IgD-negative memory B cell (primary cell): Measurements from ENCODE around the gene PIGK. TPM values are rescaled to one million over a fixed set of nuclear protein-coding genes. Genes with fewer than 3 reads are reported as not detected.
"Not testable (repeated sequence)": the region's sequence is repeated elsewhere in the genome, so short reads cannot be mapped to it uniquely, and the experiment has no call there.

Experiments used
- H3K27ac Mint-ChIP-seq, 3 donors: one replicate each; pipeline ENCODE4 v1.8.0; 2020 to 2022; ENCODE audit warnings: mild to moderate bottlenecking in 3 of 3, mixed read lengths in 3 of 3, moderate library complexity in 1 of 3
- H3K27me3 Mint-ChIP-seq: one replicate; pipeline ENCODE4 v1.8.0; 2021; ENCODE audit warnings: mixed read lengths
- H3K36me3 Mint-ChIP-seq: one replicate; pipeline ENCODE4 v1.8.0; 2020; ENCODE audit warnings: mild to moderate bottlenecking, mixed read lengths
- H3K4me1 Mint-ChIP-seq, 3 donors: one replicate each; pipeline ENCODE4 v1.8.0; 2020 to 2022; ENCODE audit warnings: mixed read lengths in 3 of 3, mild to moderate bottlenecking in 1 of 3
- H3K4me3 Mint-ChIP-seq, 4 donors: one replicate each; pipeline ENCODE4 v1.8.0; 2020 to 2022; ENCODE audit warnings: mild to moderate bottlenecking in 4 of 4, mixed read lengths in 4 of 4, moderate library complexity in 3 of 4
- H3K9me3 Mint-ChIP-seq, 3 donors: one replicate each; pipeline ENCODE4 v1.8.0; 2020 to 2021; ENCODE audit warnings: mixed read lengths in 3 of 3, mild to moderate bottlenecking in 1 of 3
- polyA plus RNA-seq: library from polyadenylated mRNA; unstranded; fragments of 300-500 nt; fragmentation: Illumina TruSeq; gene quantifications from one replicate; pipeline ENCODE4 v1.2.3, GENCODE V29; 2021

The PIGK gene
- polyA plus RNA-seq, 1 donor from 2014 or later, result 18.1 TPM

DNA sequence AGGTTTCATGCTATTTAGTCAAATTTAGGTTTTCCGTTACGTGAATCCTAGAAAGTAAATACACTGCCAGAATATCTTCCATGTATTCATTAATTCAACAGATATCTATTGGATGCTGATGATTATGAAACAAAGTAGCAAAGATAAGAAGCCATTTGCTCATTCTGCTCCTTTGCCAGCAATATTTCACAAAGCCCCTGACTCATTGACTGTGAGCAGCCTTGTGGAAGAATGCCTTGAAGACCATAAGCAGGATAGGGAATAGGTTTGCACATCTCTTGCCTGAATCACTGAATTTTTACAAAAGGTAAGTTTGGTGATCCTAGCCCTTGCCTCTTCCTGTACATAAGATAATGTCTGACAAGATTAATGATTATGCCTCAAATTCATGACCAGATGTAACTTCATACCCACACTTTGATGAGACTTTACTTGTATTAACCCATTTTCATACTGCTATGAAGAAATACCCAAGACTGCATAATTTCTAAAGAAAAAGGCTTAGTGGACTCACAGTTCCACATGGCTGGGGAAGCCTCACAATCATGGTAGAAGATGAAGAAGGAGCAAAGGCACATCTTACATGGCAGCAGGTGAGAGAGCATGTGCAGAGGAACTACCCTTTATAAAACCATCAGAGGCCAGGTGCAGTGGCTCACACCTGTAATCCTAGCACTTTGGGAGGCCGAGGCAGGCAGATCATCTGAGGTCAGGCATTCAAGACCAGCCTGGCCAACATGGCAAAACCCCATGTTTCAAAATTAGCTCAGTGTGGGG, 1.6 kb upstream of the PIGK start:
- Mint-ChIP-seq H3K27ac (no peak overlapping the region), H3K4me1 (peaks cover 15 to 33% (median 15%) of the 10 kb centered on the region in 3 donors), H3K36me3 (peaks cover 7% of the 10 kb centered on the region), H3K4me3 (peak overlapping the region in 3 of 4 donors; percentile 24 to 76 (median 36)), H3K27me3 (no peaks in the 10 kb centered on the region), H3K9me3 (no peaks in the 10 kb centered on the region)

DNA sequence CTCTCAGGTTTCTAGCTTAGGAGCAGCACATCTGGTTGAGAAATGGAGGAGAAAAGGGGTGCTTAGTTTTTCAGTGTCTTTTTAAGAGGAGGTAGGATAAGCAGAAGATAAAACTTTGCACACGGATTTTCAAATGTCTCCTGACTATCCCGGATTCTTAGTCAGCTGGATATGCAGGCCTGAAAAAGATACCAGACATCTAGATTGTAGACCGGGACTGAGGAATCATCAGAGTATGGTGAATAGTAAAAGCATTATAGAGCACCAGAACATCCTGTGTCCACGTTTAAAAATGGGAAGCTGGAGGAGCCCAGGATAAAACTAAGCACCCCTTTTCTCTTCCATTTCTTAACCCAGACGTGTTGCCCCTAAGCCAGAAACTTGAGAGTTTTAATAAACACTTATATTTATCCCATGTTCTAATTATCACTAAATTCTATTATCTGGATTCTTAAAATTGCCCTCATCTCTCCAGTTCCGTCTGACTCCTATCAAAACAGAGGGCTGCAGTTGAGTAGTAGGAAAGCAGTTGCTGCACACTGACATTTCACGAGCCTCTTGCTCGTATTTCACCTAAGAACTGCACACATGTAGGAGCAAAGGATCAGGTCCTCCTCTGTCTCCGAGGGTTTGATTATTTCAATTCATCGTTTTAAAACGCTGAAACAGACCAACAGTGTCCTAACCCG, 609 bp downstream of the PIGK start:
- Mint-ChIP-seq H3K27ac (peak overlapping the region; percentile 52 to 94 (median 93)), H3K27me3 (no peaks in the 10 kb centered on the region), H3K36me3 (peaks cover 10% of the 10 kb centered on the region), H3K4me1 (peaks cover 17 to 48% (median 22%) of the 10 kb centered on the region in 3 donors), H3K9me3 (no peaks in the 10 kb centered on the region), H3K4me3 (peak overlapping the region; percentile 96 to 99 (median 96))

DNA sequence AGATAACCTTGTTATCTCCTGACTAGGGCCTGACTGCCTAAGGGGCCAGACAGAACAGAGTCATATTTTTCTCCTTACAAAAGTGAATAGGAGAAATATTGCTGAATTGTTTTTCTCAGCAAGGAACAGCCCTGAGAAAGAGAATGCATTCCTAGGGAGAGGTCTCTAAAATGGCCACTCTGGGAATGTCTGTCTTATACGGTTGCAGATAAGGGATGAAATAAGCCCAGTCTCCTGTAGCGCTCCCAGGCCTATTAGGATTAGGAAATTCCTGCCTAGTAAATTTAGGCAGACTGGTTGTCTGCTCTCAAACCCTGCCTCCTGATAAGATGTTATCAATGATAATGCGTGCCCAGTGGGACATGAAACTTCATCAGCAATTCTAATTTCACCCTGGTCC, 15.2 kb downstream of the PIGK start:
- not testable (repeated sequence) for H3K27ac Mint-ChIP-seq, H3K4me1 Mint-ChIP-seq, H3K9me3 Mint-ChIP-seq, H3K4me3 Mint-ChIP-seq, H3K27me3 Mint-ChIP-seq
- H3K36me3 Mint-ChIP-seq, result peaks cover 16% of the 10 kb centered on the region

DNA sequence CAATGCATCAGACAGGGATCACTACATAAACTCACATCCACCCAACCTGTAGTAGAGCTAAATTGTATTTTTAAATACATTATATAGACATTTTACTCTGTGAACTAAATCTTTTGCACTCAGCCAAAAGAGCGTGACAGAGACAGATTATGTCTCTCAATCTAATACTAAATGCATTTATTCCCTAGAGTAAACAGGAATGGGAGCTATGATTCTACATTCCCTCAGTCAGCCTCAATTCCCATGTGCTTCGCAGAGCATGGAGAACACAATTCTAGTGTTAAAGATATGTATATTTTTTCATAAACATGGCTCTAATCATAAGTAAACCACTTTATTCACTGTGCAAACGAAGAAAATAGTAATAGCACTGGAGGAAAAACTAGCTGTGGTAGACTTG, 16.5 kb downstream of the PIGK start:
- Mint-ChIP-seq H3K27ac (no peak overlapping the region), H3K4me1 (peaks cover 0 to 2% (median 0%) of the 10 kb centered on the region in 3 donors), H3K9me3 (peaks cover 3 to 6% (median 4%) of the 10 kb centered on the region in 3 donors), H3K4me3 (no peak overlapping the region), H3K27me3 (no peaks in the 10 kb centered on the region), H3K36me3 (peaks cover 14% of the 10 kb centered on the region)

DNA sequence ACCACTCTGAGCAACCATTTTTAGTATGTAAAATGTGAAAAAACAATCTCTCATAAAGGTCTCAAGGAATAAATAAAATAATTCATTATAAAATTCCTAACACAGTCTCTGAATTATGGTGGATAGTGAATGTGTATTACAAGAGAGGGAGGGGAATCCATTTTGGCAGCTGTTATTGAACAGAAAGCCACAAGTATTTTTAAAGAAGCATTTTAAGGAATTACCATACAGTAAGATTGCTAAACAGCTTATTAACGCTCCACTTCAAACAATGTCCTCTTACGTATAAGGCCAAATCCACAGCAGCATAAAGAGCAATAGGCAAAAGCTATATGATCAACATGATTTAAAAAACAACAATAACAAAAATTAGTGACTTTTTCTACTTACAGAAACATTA, 18.4 kb downstream of the PIGK start:
- H3K27me3 Mint-ChIP-seq, result no peaks in the 10 kb centered on the region

DNA sequence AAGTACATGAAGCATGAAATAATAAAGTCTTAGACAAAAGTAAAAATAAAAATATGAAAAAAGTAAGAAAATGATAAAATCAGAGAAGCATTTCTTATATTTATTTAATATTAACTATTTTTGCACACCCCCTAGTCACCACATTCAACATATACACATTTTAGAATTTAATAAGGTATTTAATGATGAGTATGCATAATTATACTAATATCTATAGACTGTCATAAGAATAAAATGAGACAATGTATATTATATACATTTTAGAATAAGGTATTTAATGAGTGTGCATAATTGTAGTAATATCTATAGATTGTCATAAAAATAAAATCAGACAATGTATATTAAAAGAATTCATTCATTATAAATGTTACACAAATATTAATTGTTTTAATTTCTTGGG, 18.9 kb downstream of the PIGK start:
- Mint-ChIP-seq H3K27me3 (no peaks in the 10 kb centered on the region), H3K4me1 (peaks cover 0 to 2% (median 1%) of the 10 kb centered on the region in 3 donors), H3K9me3 (peaks cover 2 to 6% (median 4%) of the 10 kb centered on the region in 3 donors), H3K4me3 (no peak overlapping the region), H3K27ac (no peak overlapping the region), H3K36me3 (peaks cover 14% of the 10 kb centered on the region)

More for the DNA sequence above, 18.4 kb downstream of the PIGK start:
- Mint-ChIP-seq H3K4me3 (no peak overlapping the region), H3K4me1 (peaks cover 0 to 2% (median 1%) of the 10 kb centered on the region in 3 donors), H3K27ac (no peak overlapping the region), H3K36me3 (peaks cover 14% of the 10 kb centered on the region), H3K9me3 (peaks cover 3 to 6% (median 4%) of the 10 kb centered on the region in 3 donors)

DNA sequence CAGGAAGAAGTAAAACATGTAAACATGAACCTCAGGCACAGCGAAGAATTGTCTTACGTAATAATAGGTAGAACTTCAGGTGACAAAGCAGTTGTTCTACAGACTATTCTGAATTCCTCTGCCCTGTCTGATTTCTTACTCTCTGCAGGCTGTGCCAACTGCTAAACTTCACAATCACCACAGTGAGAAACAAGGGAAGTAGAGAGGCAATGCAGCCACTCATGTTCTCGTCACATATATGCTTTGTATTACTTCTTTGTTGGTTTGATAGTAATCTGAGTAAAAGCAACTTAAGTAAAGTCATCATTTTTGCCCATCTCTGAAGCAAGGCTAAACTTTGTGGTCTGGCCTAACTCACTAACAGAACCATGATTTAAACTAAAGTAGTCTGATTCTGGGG, 21.9 kb downstream of the PIGK start:
- peaks cover 0 to 2% (median 1%) of the 10 kb centered on the region in 3 donors for H3K4me1 Mint-ChIP-seq
- no peak overlapping the region for H3K4me3 Mint-ChIP-seq
- no peaks in the 10 kb centered on the region for H3K27me3 Mint-ChIP-seq
- peaks cover 7% of the 10 kb centered on the region for H3K36me3 Mint-ChIP-seq
- no peak overlapping the region for H3K27ac Mint-ChIP-seq
- H3K9me3 Mint-ChIP-seq, result no peaks in the 10 kb centered on the region

DNA sequence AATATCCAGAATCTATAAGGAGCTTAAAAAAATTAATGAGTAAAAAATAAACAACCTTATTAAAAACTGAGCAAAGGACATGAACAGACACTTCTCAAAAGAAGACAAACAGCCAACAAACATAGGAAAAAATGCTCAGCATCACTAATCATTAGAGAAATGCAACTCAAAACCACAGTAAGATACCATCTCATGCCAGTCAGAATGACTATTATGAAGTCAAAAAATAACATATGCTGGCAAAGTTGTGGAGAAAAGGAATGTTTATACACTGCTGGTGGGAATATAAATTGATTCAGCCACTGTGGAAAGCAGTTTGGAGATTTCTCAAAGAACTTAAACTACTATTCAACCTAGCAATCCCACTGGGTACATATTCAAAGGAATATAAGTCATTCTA, 25.3 kb downstream of the PIGK start:
- H3K4me3 Mint-ChIP-seq, result no peak overlapping the region
- peaks cover 10% of the 10 kb centered on the region for H3K36me3 Mint-ChIP-seq
- peaks cover 1 to 8% (median 2%) of the 10 kb centered on the region in 3 donors for H3K4me1 Mint-ChIP-seq
- no peak overlapping the region for H3K27ac Mint-ChIP-seq
- peaks cover 0 to 1% (median 0%) of the 10 kb centered on the region in 3 donors for H3K9me3 Mint-ChIP-seq
- no peaks in the 10 kb centered on the region for H3K27me3 Mint-ChIP-seq

DNA sequence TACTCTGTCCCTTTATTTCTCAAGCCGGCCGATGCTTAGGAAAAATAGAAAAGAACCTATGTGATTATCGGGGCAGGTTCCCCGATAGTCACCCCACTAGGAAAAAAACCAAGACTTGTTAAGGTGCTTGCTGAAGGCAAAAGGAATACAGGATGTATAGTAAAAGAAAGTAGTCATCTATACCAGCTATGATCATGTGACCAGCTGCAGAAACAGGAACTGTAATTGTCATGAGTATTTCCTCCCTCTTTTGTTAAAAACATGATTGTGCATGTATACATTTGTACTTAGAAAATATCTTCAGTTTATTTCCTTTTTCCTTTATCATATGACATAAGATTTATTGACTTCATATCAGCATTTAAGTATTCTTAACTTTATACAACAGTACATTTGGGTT, 30.5 kb downstream of the PIGK start:
- Mint-ChIP-seq H3K4me3 (no peak overlapping the region), H3K27ac (peak overlapping the region in 1 of 3 donors; percentile 3), H3K27me3 (no peaks in the 10 kb centered on the region), H3K9me3 (peaks cover 2 to 6% (median 2%) of the 10 kb centered on the region in 3 donors), H3K4me1 (peaks cover 1 to 11% (median 5%) of the 10 kb centered on the region in 3 donors), H3K36me3 (peaks cover 12% of the 10 kb centered on the region)

DNA sequence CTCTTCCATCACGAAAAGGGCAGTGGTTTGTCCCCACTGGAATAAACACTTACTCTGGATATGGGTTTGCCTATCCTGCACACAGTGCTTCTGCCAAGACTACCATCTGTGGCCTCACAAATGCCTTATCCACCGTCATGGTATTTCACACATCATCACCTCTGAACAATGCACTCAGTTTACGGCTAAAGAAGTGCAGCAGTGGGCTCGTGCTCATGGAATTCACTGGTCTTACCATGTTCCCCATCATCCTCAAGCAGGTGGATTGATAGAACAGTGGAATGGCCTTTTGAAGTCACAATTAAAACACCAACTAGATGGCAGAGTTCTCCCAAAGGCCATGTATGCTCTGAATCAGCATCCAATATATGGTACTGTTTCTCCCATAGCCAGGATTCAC, 32.3 kb downstream of the PIGK start:
- H3K4me3 Mint-ChIP-seq, result peak overlapping the region in 1 of 4 donors; percentile 34
- H3K36me3 Mint-ChIP-seq, result peaks cover 12% of the 10 kb centered on the region
- H3K4me1 Mint-ChIP-seq, result peaks cover 0 to 11% (median 5%) of the 10 kb centered on the region in 3 donors
- H3K27ac Mint-ChIP-seq, H3K9me3 Mint-ChIP-seq, H3K27me3 Mint-ChIP-seq: not testable (repeated sequence)

DNA sequence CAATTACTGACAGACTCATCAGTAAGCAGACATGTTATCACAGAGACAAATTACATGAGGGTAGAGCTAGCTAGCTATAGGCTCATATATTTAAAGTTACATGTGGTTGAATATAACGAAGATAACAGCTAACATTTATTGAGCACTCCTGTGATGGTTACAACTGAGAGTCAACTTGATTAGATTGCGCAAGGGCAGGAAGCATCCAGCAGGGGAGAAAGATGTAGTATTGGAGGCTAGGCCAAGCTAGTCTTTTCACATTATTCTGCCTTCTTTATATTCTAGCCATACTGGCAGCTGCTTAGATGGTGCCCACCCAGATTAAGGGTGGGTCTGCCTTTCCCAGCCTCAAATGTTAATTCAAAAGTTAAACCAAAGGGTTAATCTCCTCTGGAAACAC, 37.1 kb downstream of the PIGK start:
- Mint-ChIP-seq H3K36me3 (peaks cover 16% of the 10 kb centered on the region), H3K27ac (no peak overlapping the region), H3K27me3 (no peaks in the 10 kb centered on the region), H3K4me3 (no peak overlapping the region), H3K4me1 (no peaks in the 10 kb centered on the region), H3K9me3 (peaks cover 6 to 10% (median 7%) of the 10 kb centered on the region in 3 donors)

DNA sequence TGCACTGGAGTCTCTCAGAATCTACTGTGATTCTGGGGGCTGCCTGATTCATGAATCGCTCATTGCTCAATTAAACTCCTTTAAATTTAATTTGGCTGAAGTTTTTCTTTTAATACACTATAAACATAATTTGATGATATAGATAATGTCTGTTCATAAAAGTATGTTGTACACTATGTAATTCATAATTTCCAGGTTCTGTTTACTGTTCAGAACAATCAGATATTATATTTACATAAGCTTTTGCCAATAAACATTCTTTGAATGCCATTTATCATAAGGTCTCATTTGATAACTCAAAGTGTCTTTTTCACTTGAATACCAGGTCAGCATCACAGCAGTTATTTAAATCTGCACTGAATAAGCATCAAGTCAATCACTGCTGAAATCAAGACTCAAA, 39.6 kb downstream of the PIGK start:
- Mint-ChIP-seq H3K4me1 (no peaks in the 10 kb centered on the region), H3K36me3 (peaks cover 16% of the 10 kb centered on the region), H3K27ac (no peak overlapping the region), H3K9me3 (peaks cover 6 to 15% (median 9%) of the 10 kb centered on the region in 3 donors), H3K4me3 (no peak overlapping the region), H3K27me3 (no peaks in the 10 kb centered on the region)

DNA sequence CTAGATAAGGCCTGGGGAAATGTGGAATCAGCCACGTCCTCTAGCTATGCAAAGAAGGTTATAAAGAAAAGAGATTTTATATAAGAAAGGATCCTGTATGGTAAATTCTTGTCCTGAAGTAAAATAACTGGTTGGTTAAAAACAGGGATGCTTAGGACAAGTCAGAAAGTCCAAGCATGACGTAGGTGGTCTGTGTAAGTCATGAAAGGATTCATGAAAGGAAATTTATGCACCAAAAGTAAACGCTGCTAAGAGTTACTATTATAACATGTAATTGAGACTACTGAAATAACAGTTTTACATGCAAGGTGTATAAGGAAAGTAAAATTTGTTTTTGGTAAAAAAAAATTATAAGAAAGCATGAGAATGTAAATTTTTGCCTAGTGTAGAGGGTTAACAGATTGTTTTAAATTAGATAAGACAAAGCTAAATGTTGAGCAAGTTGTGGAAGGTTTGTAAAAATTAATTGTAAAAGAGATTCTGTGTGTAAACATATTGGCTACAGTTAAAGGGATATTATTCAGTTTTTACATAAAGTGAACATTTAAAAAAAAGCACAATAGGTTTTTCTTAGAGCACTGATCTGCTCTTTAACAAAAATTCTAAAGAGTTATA, 43.9 kb downstream of the PIGK start:
- H3K27ac Mint-ChIP-seq, result no peak overlapping the region
- peaks cover 16% of the 10 kb centered on the region for H3K36me3 Mint-ChIP-seq
- peaks cover 6 to 16% (median 9%) of the 10 kb centered on the region in 3 donors for H3K9me3 Mint-ChIP-seq
- no peaks in the 10 kb centered on the region for H3K4me1 Mint-ChIP-seq
- H3K27me3 Mint-ChIP-seq, result no peaks in the 10 kb centered on the region
- H3K4me3 Mint-ChIP-seq, result no peak overlapping the region

DNA sequence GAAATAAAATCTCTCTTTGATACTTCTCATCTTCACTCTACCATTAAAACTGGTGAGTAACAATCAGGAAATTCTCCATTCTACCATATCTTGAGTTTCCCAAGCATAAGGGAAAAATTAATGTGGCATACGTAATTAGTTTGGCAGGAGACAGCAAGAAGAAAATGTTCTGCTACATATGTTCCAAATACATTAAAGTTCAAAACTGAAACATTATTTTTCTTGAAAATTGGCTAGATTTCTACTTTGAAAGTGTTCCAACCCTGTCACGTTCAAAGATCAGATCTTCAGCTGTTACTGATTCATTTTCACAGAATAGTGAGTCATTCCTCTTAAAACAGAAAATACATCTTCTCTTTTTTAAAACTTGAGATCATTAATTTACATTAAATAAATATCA, 48.5 kb downstream of the PIGK start:
- Mint-ChIP-seq H3K27ac (no peak overlapping the region), H3K27me3 (no peaks in the 10 kb centered on the region), H3K4me3 (no peak overlapping the region), H3K9me3 (peaks cover 0 to 9% (median 2%) of the 10 kb centered on the region in 3 donors), H3K36me3 (peaks cover 8% of the 10 kb centered on the region), H3K4me1 (no peaks in the 10 kb centered on the region)

DNA sequence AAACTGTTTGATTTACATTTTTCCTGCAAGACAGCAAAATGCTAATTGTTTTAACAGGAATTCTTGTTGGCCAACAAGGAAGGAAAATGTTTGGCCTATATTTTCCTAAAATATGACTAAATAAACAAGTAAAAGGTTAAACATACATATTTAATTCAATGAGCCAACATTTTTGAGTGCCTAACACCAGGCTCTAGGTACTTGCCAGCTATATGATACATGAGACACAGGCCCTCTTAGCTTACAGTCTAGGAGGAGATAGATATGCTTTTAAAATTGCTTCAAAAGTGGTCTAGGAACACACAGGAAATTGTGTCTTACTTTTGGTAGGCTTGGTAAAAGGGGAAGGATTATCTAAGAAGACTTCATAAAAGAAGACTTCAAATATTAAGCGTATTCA, 50.9 kb downstream of the PIGK start:
- H3K9me3 Mint-ChIP-seq, result no peaks in the 10 kb centered on the region
- no peaks in the 10 kb centered on the region for H3K27me3 Mint-ChIP-seq
- H3K4me3 Mint-ChIP-seq, result no peak overlapping the region
- no peak overlapping the region for H3K27ac Mint-ChIP-seq
- peaks cover 8% of the 10 kb centered on the region for H3K36me3 Mint-ChIP-seq
- H3K4me1 Mint-ChIP-seq, result no peaks in the 10 kb centered on the region
